ENCODE data around the gene NUDT22.

The NUDT22 gene

DNA sequence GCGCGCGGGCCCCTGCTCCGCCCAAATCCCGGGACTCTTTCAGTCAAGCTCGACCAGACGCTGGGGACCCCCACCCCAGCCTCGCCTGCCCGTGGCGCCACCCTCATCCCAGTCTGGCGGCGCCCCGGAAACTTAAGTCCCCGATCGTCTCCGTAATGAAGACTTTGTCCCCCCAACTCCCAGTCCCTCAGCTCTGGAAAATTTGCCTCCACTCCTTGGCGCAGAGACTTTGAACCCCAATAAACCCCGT is 25.6 kb downstream of the NUDT22 start:
- TF ChIP-seq, protein P1, sequence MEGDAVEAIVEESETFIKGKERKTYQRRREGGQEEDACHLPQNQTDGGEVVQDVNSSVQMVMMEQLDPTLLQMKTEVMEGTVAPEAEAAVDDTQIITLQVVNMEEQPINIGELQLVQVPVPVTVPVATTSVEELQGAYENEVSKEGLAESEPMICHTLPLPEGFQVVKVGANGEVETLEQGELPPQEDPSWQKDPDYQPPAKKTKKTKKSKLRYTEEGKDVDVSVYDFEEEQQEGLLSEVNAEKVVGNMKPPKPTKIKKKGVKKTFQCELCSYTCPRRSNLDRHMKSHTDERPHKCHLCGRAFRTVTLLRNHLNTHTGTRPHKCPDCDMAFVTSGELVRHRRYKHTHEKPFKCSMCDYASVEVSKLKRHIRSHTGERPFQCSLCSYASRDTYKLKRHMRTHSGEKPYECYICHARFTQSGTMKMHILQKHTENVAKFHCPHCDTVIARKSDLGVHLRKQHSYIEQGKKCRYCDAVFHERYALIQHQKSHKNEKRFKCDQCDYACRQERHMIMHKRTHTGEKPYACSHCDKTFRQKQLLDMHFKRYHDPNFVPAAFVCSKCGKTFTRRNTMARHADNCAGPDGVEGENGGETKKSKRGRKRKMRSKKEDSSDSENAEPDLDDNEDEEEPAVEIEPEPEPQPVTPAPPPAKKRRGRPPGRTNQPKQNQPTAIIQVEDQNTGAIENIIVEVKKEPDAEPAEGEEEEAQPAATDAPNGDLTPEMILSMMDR (IDR thresholded peaks at IDR 0.05; ENCODE audit: control insufficient read depth, extremely low read depth, insufficient read depth), result no peak
- no peak for DNase-seq (ENCODE audit: low read depth)
- peak overlapping the region; percentile 85 for H3K4me3 ChIP-seq (ENCODE audit: low read depth, low read length)

DNA sequence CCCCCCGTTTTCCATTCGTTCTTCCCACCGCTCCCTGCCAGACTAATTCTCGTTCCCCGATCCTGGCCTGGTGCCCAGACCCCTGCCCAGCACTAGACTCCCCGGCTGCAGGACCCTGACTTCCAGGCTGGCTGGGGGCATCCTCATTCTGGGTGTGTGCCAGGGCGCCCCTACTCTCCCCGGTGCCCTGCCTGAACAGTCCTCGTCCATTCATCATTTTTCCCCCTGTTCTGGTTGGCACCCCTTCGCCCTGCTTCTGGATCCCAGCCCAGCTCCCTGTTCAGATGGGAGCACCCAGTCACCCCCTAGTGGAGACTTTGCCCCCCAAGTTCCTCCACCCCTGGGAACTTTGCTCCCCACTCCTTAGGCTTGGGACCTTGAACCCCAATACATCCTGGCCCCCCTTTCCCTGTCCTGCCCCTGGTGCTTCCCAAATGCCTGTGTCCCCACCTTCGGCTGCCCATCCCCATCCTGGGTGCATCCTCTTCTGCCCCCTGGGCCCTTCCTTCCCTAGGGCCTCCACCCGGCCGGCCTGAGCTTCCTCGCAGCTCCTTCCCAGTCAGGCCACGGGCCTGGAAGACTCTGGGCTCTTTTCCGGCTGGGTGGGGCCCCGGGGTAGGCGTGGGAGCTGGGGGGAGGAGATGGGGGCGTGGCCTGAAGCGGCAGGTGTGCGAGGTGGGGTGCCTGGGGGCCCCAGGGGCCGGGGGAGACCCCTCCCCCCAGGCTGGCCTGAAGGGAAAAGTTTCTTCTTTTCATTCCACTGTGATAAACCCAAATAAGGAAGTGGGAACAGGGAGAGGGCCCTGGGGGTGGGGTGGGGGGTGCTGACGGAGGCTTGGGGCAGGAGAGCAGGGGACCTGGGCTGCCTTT is 26.2 kb downstream of the NUDT22 start:
- peak overlapping the region; percentile 85 for H3K4me3 ChIP-seq (ENCODE audit: low read depth, low read length)
- no peak for DNase-seq (ENCODE audit: low read depth)
- TF ChIP-seq, protein P1 (IDR thresholded peaks at IDR 0.05; ENCODE audit: control insufficient read depth, extremely low read depth, insufficient read depth), result no peak

DNA sequence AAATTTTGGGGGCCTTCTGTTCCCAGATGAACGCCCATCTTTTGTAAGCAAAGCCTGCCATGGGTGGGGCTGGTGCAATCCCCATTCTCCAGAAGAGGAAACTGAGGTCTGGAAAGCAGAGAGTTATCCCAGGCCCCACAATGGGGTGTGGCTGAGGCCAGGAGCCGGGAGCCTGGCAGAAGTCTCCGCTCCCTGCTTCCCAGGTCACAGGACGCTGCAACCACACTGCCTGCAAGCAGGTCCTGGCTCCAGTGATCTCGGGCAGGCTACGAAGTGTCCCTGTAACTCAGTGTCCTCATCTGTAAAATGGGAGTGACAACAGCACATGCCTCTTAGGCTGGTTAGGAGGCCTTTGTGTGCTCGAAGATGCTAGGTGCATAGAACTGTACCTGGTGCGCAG is 27.0 kb downstream of the NUDT22 start:
- no peak overlapping the region for H3K4me3 ChIP-seq (ENCODE audit: low read depth, low read length)
- TF ChIP-seq, protein P1 (IDR thresholded peaks at IDR 0.05; ENCODE audit: control insufficient read depth, extremely low read depth, insufficient read depth), result no peak

DNA sequence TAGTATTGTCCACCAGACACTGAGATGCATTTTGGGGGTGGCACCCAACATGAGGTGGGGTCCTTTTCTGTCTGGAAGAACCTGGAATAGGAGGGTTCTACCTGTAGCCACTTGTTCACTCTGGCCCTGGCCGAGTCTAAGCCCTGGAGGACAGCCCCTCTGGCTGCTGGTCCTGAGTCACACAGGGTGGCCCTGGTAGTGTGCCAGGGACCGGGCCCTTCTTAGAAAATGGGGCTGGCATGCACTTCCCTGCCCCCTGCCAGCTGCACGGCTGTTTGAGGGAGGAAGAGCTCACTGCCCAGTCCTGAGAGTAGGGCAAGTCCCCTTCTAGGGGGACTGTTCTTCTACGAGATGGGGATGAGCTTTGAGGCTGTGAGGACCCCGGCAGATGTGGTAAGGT is 27.4 kb downstream of the NUDT22 start:
- no peak overlapping the region for H3K4me3 ChIP-seq (ENCODE audit: low read depth, low read length)
- no peak for DNase-seq (ENCODE audit: low read depth)
- TF ChIP-seq, protein P1 (IDR thresholded peaks at IDR 0.05; ENCODE audit: control insufficient read depth, extremely low read depth, insufficient read depth), result no peak

More for the DNA sequence above, 27.0 kb downstream of the NUDT22 start:
- DNase-seq (ENCODE audit: low read depth), result no peak

DNA sequence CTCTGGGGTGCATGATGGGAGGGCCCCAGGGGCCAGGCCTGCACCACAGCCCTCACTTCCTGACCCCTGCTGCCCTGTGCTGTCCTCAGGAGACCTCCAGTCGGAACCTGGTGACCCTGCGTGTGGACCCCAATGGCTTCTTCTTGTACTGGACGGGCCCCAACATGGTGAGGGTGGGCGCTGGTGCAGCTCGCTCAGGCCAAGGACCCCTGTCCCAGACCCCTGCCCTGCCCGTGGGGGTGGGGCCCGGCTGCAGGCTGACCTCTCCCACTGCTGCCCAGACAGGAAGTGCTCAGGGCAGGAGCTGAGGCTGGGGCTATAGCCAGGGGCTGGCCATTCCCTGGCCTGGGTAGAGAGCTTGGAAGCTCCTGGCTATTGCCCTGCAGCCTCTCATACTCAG is 28.3 kb downstream of the NUDT22 start:
- no peak overlapping the region for H3K4me3 ChIP-seq (ENCODE audit: low read depth, low read length)
- TF ChIP-seq, protein P1 (IDR thresholded peaks at IDR 0.05; ENCODE audit: control insufficient read depth, extremely low read depth, insufficient read depth), result no peak
- DNase-seq (ENCODE audit: low read depth), result no peak

DNA sequence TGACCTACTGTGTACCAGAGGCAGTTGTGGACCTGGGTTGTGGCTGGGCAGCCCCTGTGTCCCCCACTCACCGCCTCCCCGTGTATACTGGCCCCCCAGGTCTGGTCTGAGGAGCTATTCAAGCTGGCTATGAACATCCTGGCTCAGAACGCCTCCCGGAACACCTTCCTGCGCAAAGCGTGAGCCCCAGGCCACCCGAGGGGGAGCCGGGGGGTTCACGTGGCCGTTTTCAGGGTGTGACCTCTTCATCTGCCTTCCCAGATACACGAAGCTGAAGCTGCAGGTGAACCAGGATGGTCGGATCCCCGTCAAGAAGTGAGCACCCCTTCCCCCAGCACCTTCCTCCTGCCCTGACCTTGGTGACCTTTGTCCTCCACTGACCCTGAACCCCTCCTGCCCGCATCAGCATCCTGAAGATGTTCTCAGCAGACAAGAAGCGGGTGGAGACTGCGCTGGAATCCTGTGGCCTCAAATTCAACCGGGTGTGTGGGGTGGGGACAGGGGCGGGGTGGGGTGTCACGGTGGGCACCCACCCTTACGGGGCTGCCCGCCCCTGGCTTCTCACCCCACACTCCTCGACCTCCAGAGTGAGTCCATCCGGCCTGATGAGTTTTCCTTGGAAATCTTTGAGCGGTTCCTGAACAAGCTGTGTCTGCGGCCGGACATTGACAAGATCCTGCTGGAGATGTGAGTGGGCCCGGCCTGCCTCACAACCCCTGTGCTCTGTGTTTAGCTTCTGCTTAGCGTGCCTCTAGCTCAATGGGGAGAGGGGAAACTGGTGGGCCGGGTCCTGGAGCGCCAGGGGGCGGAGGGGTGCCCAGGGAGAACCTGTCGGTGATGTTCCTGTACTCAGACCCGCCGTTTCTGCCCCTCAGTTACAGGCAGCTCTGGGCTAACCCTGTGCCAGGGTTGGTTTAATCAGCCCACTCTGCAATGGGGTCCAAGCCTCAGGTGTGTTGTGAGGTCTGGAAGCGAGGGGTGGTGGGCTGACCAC is 29.4 kb downstream of the NUDT22 start:
- TF ChIP-seq, protein P1 (IDR thresholded peaks at IDR 0.05; ENCODE audit: control insufficient read depth, extremely low read depth, insufficient read depth), result no peak
- DNase-seq (ENCODE audit: low read depth), result no peak
- no peak overlapping the region for H3K4me3 ChIP-seq (ENCODE audit: low read depth, low read length)

Data from LNCaP clone FGC (cell line).